GM12878 (cell line): Measurements from ENCODE around the gene DLD. TPM values are rescaled to one million over a fixed set of nuclear protein-coding genes. Genes with fewer than 3 reads are reported as not detected.

ENCODE experiments used
- ATAC-seq: fragments of 200-7000 bp; cut with Tn5 transposase; 3 replicates; pipeline ENCODE4 v1.9.1; 2020; ENCODE audit warnings: mild to moderate bottlenecking, moderate library complexity
- BruUV-seq: library from RNA; stranded (reverse); fragments of 400-500 nt; replicated peaks from 2 replicates; lab custom pipeline; 2021; lab: Mats Ljungman, UMichigan
- CTCF ChIA-PET: fragments of 300-600 bp; sonication (Branson Sonifier 250); formaldehyde crosslinking; extraction: SDS; loops from one replicate; lab custom pipeline; 2021; ENCODE audit warnings: inconsistent platforms; lab: Yijun Ruan, JAX
- POLR2A ChIA-PET: fragments of 350-600 bp; formaldehyde crosslinking; extraction: SDS; loops from one replicate; lab custom pipeline; 2021; ENCODE audit warnings: inconsistent platforms; lab: Charles Lee
- RAD21 ChIA-PET: fragments of 300-600 bp; sonication (Branson Sonifier 250); formaldehyde crosslinking; loops from one replicate; lab custom pipeline; 2023; ENCODE audit warnings: antibody characterized with exemption; ENCODE audit not compliant: unreplicated experiment; lab: Charles Lee
- SMC1A ChIA-PET: fragments of 300-600 bp; sonication (Branson Sonifier 250); formaldehyde crosslinking; loops from one replicate; lab custom pipeline; 2023; ENCODE audit not compliant: unreplicated experiment, uncharacterized antibody; lab: Charles Lee
- DNase-seq: peaks from one replicate; pipeline ENCODE4 v3.0.0-alpha.2; 2011; ENCODE audit warnings: low read depth, low spot score
- FAIRE-seq: peaks from 3 replicates; lab custom pipeline; 2011; peaks lifted over from hg19 to GRCh38; lab: Jason Lieb, UNC
- H2AFZ ChIP-seq: 2 replicates; pipeline ENCODE4 v1.6.0; 2011; ENCODE audit warnings: low read depth, low read length, control low read depth; ENCODE audit not compliant: control insufficient read depth
- H3K27ac ChIP-seq: 2 replicates; pipeline ENCODE4 v1.5.1; 2011; ENCODE audit warnings: control low read depth; ENCODE audit not compliant: control insufficient read depth, insufficient read depth
- H3K27me3 ChIP-seq, 2 experiments: replicated peaks in 1 of 2; 2 replicates each; pipeline versions ENCODE4 v1.6.0 to v1.6.1; 2011; ENCODE audit warnings: low read length in 1 of 2; ENCODE audit not compliant: control insufficient read depth in 2 of 2, insufficient read depth in 2 of 2
- H3K36me3 ChIP-seq, 2 experiments: 2 replicates each; pipeline ENCODE4 v1.5.1; 2011; ENCODE audit warnings: low read length in 1 of 2; ENCODE audit not compliant: control insufficient read depth in 2 of 2, insufficient read depth in 2 of 2
- H3K4me1 ChIP-seq: 2 replicates; pipeline ENCODE4 v1.6.1; 2011; ENCODE audit warnings: mild to moderate bottlenecking, low read length, moderate library complexity, mixed read lengths; ENCODE audit not compliant: control insufficient read depth, insufficient read depth
- H3K4me2 ChIP-seq: 2 replicates; pipeline ENCODE4 v1.6.0; 2011; ENCODE audit warnings: control low read depth; ENCODE audit not compliant: control insufficient read depth, insufficient read depth
- H3K4me3 ChIP-seq: fragments of 200-600 bp; sonication (generic); 2 replicates; pipeline ENCODE4 v1.5.1; 2016
- H3K79me2 ChIP-seq: 2 replicates; pipeline ENCODE4 v1.6.0; 2011; ENCODE audit warnings: low read length; ENCODE audit not compliant: control insufficient read depth, insufficient read depth
- H3K9ac ChIP-seq: 2 replicates; pipeline ENCODE4 v1.8.0; 2011; ENCODE audit warnings: low read length, control low read depth, mixed read lengths; ENCODE audit not compliant: control insufficient read depth, insufficient read depth
- H3K9me3 ChIP-seq: replicated peaks from 3 replicates; pipeline ENCODE4 v1.5.1; 2011; ENCODE audit warnings: mild to moderate bottlenecking, low read length; ENCODE audit not compliant: control insufficient read depth, insufficient read depth
- H4K20me1 ChIP-seq: 2 replicates; pipeline ENCODE4 v1.6.0; 2011; ENCODE audit not compliant: control insufficient read depth, insufficient read depth
- BHLHE40 ChIP-seq, 2 experiments: fragments of 450-650 bp in 1 of 2; IDR thresholded peaks; 2 replicates each; pipeline ENCODE4 v1.6.1; 2011 to 2017; ENCODE audit warnings: low read depth in 2 of 2, borderline replicate concordance in 1 of 2, improper control_type of control experiment in 1 of 2, low read length in 1 of 2, mild to moderate bottlenecking in 1 of 2
- BMI1 ChIP-seq: fragments of 450-650 bp; IDR thresholded peaks from 2 replicates; pipeline ENCODE4 v1.6.1; 2016; ENCODE audit warnings: mild to moderate bottlenecking, moderate library complexity, borderline replicate concordance
- CBX5 ChIP-seq: sonication (generic); IDR thresholded peaks from 2 replicates; pipeline ENCODE4 v1.6.1; 2016; ENCODE audit warnings: low read depth, moderate library complexity, mild to moderate bottlenecking, inconsistent platforms
- CREB1 ChIP-seq: IDR thresholded peaks from 2 replicates; pipeline ENCODE4 v1.6.1; 2012; ENCODE audit warnings: low read depth, mild to moderate bottlenecking, inconsistent platforms
- EP300 ChIP-seq, 2 experiments: fragments of 150-350 bp in 1 of 2; IDR thresholded peaks; 2 replicates each; pipeline ENCODE4 v1.6.1; 2011 to 2012; ENCODE audit warnings: low read depth in 2 of 2, low read length in 2 of 2, borderline replicate concordance in 1 of 2, improper control_type of control experiment in 1 of 2, inconsistent platforms in 1 of 2; ENCODE audit not compliant: control insufficient read depth in 1 of 2
- NRF1 ChIP-seq: conservative IDR thresholded peaks from 2 replicates; pipeline ENCODE4 v1.6.1; 2011; ENCODE audit warnings: mild to moderate bottlenecking, low read depth, low read length, improper control_type of control experiment
- PAX5 ChIP-seq: IDR thresholded peaks from 2 replicates; pipeline ENCODE4 v1.6.1; 2011; ENCODE audit warnings: low read depth, low read length, borderline replicate concordance
- RCOR1 ChIP-seq: conservative IDR thresholded peaks from 2 replicates; pipeline ENCODE4 v1.6.1; 2012; ENCODE audit warnings: low read depth, low read length, improper control_type of control experiment
- SMAD1 ChIP-seq: fragments of 450-650 bp; IDR thresholded peaks from 2 replicates; pipeline ENCODE4 v1.6.1; 2018; ENCODE audit warnings: mild to moderate bottlenecking, low read depth; ENCODE audit not compliant: partially characterized antibody
- SMAD5 ChIP-seq: IDR thresholded peaks from 2 replicates; pipeline ENCODE4 v1.6.1; 2016; ENCODE audit warnings: antibody characterized with exemption, low read depth
- TARDBP ChIP-seq: IDR thresholded peaks from 2 replicates; pipeline ENCODE4 v1.6.1; 2016; ENCODE audit warnings: borderline replicate concordance
- TCF12 ChIP-seq: IDR thresholded peaks from 2 replicates; pipeline ENCODE4 v1.6.1; 2011; ENCODE audit warnings: low read depth, mild to moderate bottlenecking, low read length
- YY1 ChIP-seq: IDR thresholded peaks from 2 replicates; pipeline ENCODE4 v1.6.1; 2011; ENCODE audit warnings: low read depth, mild to moderate bottlenecking, low read length
- ZNF217 ChIP-seq: fragments of 450-650 bp; IDR thresholded peaks from 2 replicates; pipeline ENCODE4 v1.6.1; 2017; ENCODE audit warnings: antibody characterized with exemption, mild to moderate bottlenecking
- whole genome bisulfite sequencing: methylation state at CpG from one replicate; pipeline ENCODE4 v1.1.6; 2016; ENCODE audit warnings: low lambda C conversion rate; ENCODE audit not compliant: insufficient replicate concordance, insufficient coverage; ENCODE audit errors: missing lambda C conversion rate; 5-methylcytosine and 5-hydroxymethylcytosine counted together
- in situ Hi-C: fragments of 300-500 bp; cut with MboI; formaldehyde crosslinking; loops from 9 replicates; pipeline ENCODE4 v1.14.3; 2018; ENCODE audit warnings: mixed read lengths
- intact Hi-C: fragments of 100-400 bp; cut with micrococcal nuclease; formaldehyde crosslinking; loops from one replicate; pipeline ENCODE4 v1.14.2; 2022; ENCODE audit not compliant: unreplicated experiment
- polyA plus RNA-seq, 11 experiments: library from polyadenylated mRNA; depleted of rRNA in 4 of 11; unstranded in 6 of 11; stranded (reverse) in 5 of 11; fragments of >200 nt; fragmentation: Nextera tagmentation in 4 of 11; fragmentation: Illumina TruSeq in 1 of 11; extraction: Ambion mirVana in 4 of 11; extraction: Trizol in 1 of 11; gene quantifications; 1 replicate in 1 of 11; 2 replicates in 10 of 11; pipeline versions ENCODE4 v1.2.1 to v1.2.3, GENCODE V29; 2011 to 2016; ENCODE audit warnings: inconsistent platforms in 2 of 11, missing spikeins in 2 of 11, low read depth in 1 of 11
- total RNA-seq, 4 experiments: library from RNA; depleted of rRNA in 3 of 4; stranded (reverse); fragments of >200 nt in 3 of 4; fragmentation: Illumina TruSeq in 1 of 4; extraction: Trizol in 1 of 4; gene quantifications; 2 replicates each; pipeline versions ENCODE4 v1.2.1 to v1.2.3, GENCODE V29; 2013 to 2021
- TF ChIP-seq, protein P1 (sequence below): fragments of 450-650 bp; IDR thresholded peaks from 2 replicates; pipeline ENCODE4 v1.6.1; 2018; ENCODE audit warnings: mild to moderate bottlenecking, low read depth, moderate library complexity; ENCODE audit not compliant: partially characterized antibody
- TF ChIP-seq, protein P2 (sequence below): IDR thresholded peaks from 2 replicates; pipeline ENCODE4 v1.6.1; 2012; ENCODE audit warnings: improper control_type of control experiment, low read depth, low read length; ENCODE audit not compliant: insufficient replicate concordance

The DLD gene
- total and polyA plus RNA-seq, 10 of the 15 experiments (the other 5 are each of a cell fraction or from before 2014, with no cell fraction given) = 62.7 to 314 (median 161) TPM

GRCh38 chr7:107940951-107941350 is 50.0 kb downstream of the DLD start:
- Histone ChIP-seq H3K9ac (no peak overlapping the region), H3K4me1 (no peaks in the 10 kb centered on the region), H2AFZ (no peak overlapping the region), H3K36me3 (peaks cover 0 to 3% of the 10 kb centered on the region in 2 experiments; a peak in 3 of 4 replicates), H3K27ac (no peak overlapping the region), H3K4me2 (no peak overlapping the region), H3K9me3 (no peaks in the 10 kb centered on the region), H3K4me3 (no peak overlapping the region), H4K20me1 (no peaks in the 10 kb centered on the region), H3K27me3 (no peaks in the 10 kb centered on the region), H3K79me2 (no peaks in the 10 kb centered on the region)
- in situ Hi-C loops (no loop called here), intact Hi-C loops (no loop called here)
- no TSS peak for BruUV-seq
- no peak for ATAC-seq
- SMC1A ChIA-PET = no interaction called here
- DNase-seq = no peak
- WGBS = 100% methylated on average over 4 of the region's 4 CpGs
- RAD21 ChIA-PET = no interaction called here
- POLR2A ChIA-PET = no interaction called here
- no peak for TF ChIP-seq BMI1
- no peak for TF ChIP-seq CBX5
- TF ChIP-seq TARDBP = no peak
- TF ChIP-seq, protein P1, sequence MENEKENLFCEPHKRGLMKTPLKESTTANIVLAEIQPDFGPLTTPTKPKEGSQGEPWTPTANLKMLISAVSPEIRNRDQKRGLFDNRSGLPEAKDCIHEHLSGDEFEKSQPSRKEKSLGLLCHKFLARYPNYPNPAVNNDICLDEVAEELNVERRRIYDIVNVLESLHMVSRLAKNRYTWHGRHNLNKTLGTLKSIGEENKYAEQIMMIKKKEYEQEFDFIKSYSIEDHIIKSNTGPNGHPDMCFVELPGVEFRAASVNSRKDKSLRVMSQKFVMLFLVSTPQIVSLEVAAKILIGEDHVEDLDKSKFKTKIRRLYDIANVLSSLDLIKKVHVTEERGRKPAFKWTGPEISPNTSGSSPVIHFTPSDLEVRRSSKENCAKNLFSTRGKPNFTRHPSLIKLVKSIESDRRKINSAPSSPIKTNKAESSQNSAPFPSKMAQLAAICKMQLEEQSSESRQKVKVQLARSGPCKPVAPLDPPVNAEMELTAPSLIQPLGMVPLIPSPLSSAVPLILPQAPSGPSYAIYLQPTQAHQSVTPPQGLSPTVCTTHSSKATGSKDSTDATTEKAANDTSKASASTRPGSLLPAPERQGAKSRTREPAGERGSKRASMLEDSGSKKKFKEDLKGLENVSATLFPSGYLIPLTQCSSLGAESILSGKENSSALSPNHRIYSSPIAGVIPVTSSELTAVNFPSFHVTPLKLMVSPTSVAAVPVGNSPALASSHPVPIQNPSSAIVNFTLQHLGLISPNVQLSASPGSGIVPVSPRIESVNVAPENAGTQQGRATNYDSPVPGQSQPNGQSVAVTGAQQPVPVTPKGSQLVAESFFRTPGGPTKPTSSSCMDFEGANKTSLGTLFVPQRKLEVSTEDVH = no peak
- TF ChIP-seq BHLHE40 (IDR thresholded peaks at IDR 0.05; ENCODE audit: borderline replicate concordance in 1 of 2, low read depth in 2 of 2, low read length in 1 of 2) = no peak
- no peak for TF ChIP-seq CREB1
- no peak for TF ChIP-seq PAX5
- no peak for TF ChIP-seq ZNF217
- TF ChIP-seq SMAD5 = no peak
- TF ChIP-seq NRF1 = no peak
- no peak for TF ChIP-seq RCOR1
- no peak for TF ChIP-seq EP300 (IDR thresholded peaks at IDR 0.05; ENCODE audit: borderline replicate concordance in 1 of 2, control insufficient read depth in 1 of 2, low read depth in 2 of 2, low read length in 2 of 2)
- TF ChIP-seq SMAD1 = no peak
- TF ChIP-seq, protein P2, sequence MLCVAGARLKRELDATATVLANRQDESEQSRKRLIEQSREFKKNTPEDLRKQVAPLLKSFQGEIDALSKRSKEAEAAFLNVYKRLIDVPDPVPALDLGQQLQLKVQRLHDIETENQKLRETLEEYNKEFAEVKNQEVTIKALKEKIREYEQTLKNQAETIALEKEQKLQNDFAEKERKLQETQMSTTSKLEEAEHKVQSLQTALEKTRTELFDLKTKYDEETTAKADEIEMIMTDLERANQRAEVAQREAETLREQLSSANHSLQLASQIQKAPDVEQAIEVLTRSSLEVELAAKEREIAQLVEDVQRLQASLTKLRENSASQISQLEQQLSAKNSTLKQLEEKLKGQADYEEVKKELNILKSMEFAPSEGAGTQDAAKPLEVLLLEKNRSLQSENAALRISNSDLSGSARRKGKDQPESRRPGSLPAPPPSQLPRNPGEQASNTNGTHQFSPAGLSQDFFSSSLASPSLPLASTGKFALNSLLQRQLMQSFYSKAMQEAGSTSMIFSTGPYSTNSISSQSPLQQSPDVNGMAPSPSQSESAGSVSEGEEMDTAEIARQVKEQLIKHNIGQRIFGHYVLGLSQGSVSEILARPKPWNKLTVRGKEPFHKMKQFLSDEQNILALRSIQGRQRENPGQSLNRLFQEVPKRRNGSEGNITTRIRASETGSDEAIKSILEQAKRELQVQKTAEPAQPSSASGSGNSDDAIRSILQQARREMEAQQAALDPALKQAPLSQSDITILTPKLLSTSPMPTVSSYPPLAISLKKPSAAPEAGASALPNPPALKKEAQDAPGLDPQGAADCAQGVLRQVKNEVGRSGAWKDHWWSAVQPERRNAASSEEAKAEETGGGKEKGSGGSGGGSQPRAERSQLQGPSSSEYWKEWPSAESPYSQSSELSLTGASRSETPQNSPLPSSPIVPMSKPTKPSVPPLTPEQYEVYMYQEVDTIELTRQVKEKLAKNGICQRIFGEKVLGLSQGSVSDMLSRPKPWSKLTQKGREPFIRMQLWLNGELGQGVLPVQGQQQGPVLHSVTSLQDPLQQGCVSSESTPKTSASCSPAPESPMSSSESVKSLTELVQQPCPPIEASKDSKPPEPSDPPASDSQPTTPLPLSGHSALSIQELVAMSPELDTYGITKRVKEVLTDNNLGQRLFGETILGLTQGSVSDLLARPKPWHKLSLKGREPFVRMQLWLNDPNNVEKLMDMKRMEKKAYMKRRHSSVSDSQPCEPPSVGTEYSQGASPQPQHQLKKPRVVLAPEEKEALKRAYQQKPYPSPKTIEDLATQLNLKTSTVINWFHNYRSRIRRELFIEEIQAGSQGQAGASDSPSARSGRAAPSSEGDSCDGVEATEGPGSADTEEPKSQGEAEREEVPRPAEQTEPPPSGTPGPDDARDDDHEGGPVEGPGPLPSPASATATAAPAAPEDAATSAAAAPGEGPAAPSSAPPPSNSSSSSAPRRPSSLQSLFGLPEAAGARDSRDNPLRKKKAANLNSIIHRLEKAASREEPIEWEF = no peak
- TF ChIP-seq TCF12 = no peak
- no peak for TF ChIP-seq YY1
- no peak for FAIRE-seq
- CTCF ChIA-PET = interaction anchor here (1.4 kb wide), 1 partner anchor 12 kb away, joined by 4 read pairs; no protein-coding TSS in a partner anchor
